Breast epithelium (tissue), 3 donors: Measurements from ENCODE around the gene TTC7B.

ENCODE experiments used
- CTCF ChIP-seq, 3 donors: fragments of 450-650 bp; IDR thresholded peaks; one replicate each; pipeline ENCODE4 v1.5.1; 2016 to 2017; ENCODE audit warnings: antibody characterized with exemption in 3 of 3, mild to moderate bottlenecking in 3 of 3, moderate library complexity in 3 of 3
- POLR2A ChIP-seq: fragments of 450-650 bp; IDR thresholded peaks from one replicate; pipeline ENCODE4 v1.6.1; 2016; ENCODE audit warnings: antibody characterized with exemption, mild to moderate bottlenecking, moderate library complexity
- POLR2AphosphoS5 ChIP-seq, 3 donors: sonication (generic); formaldehyde crosslinking; IDR thresholded peaks; one replicate each; pipeline ENCODE4 v1.6.1; 2017; ENCODE audit warnings: antibody characterized with exemption in 3 of 3

GRCh38 chr14:90607141-90607540 lies 209.1 kb downstream of the TTC7B start:
- TF ChIP-seq POLR2A (no peak), POLR2AphosphoS5 (IDR thresholded peaks at IDR 0.05) (no peak), CTCF (IDR thresholded peaks at IDR 0.05) (no peak)
